IMR-90 (cell line): ENCODE measurements around the gene AIFM2. TPM values are rescaled to one million over a fixed set of nuclear protein-coding genes. Genes with fewer than 3 reads are reported as not detected.

ENCODE experiments used
- ATAC-seq: fragments of 200-7000 bp; cut with Tn5 transposase; 2 replicates; pipeline ENCODE4 v1.9.1; 2020; ENCODE audit warnings: low read depth, mild to moderate bottlenecking, moderate library complexity
- BruUV-seq: library from RNA; stranded (reverse); fragments of 400-500 nt; replicated peaks from 2 replicates; lab custom pipeline; 2021; lab: Mats Ljungman, UMichigan
- CTCF ChIA-PET: fragments of 300-600 bp; formaldehyde crosslinking; extraction: SDS; loops from one replicate; lab custom pipeline; 2021; ENCODE audit warnings: antibody characterized with exemption; lab: Yijun Ruan, JAX
- POLR2A ChIA-PET: fragments of 300-600 bp; sonication (Branson Sonifier 250); formaldehyde crosslinking; loops from one replicate; lab custom pipeline; 2022; ENCODE audit warnings: antibody characterized with exemption; ENCODE audit not compliant: unreplicated experiment; lab: Charles Lee
- DNase-seq: peaks from one replicate; pipeline ENCODE4 v3.0.0; 2013
- H2AFZ ChIP-seq: replicated peaks from 2 replicates; pipeline ENCODE3; 2013; ENCODE audit warnings: low read length, mild to moderate bottlenecking; ENCODE audit not compliant: poor library complexity
- H2AK5ac ChIP-seq: 2 replicates; pipeline ENCODE4 v1.6.1; 2013; ENCODE audit warnings: low read depth, low read length, inconsistent platforms
- H2AK9ac ChIP-seq: replicated peaks from 2 replicates; pipeline ENCODE3; 2013; ENCODE audit warnings: mild to moderate bottlenecking, low read depth, low read length, moderate library complexity; ENCODE audit not compliant: poor library complexity
- H2BK120ac ChIP-seq: 2 replicates; pipeline ENCODE4 v1.6.1; 2013; ENCODE audit warnings: low read depth, low read length, inconsistent platforms
- H2BK15ac ChIP-seq: 3 replicates; pipeline ENCODE4 v1.6.1; 2013; ENCODE audit warnings: low read depth, low read length, inconsistent platforms
- H2BK20ac ChIP-seq: 2 replicates; pipeline ENCODE4 v1.6.1; 2013; ENCODE audit warnings: low read depth, mild to moderate bottlenecking, inconsistent platforms, low read length, moderate library complexity
- H2BK5ac ChIP-seq: 2 replicates; pipeline ENCODE4 v1.6.1; 2013; ENCODE audit warnings: mild to moderate bottlenecking, low read depth, low read length, inconsistent platforms; ENCODE audit not compliant: poor library complexity, severe bottlenecking
- H3K14ac ChIP-seq: replicated peaks from 2 replicates; pipeline ENCODE4 v1.6.1; 2013; ENCODE audit warnings: low read depth, low read length, inconsistent platforms
- H3K18ac ChIP-seq: 2 replicates; pipeline ENCODE4 v1.6.1; 2013; ENCODE audit warnings: low read depth, low read length, control low read depth
- H3K23ac ChIP-seq: 2 replicates; pipeline ENCODE4 v1.6.1; 2013; ENCODE audit warnings: low read depth, low read length, inconsistent platforms
- H3K27ac ChIP-seq: 2 replicates; pipeline ENCODE4 v1.5.1; 2013; ENCODE audit warnings: mild to moderate bottlenecking, control low read depth, low read length; ENCODE audit not compliant: insufficient read depth
- H3K27me3 ChIP-seq: 2 replicates; pipeline ENCODE4 v1.6.1; 2013; ENCODE audit warnings: low read length; ENCODE audit not compliant: control insufficient read depth, insufficient read depth
- H3K36me3 ChIP-seq: 2 replicates; pipeline ENCODE4 v1.6.1; 2013; ENCODE audit warnings: low read length, mixed read lengths; ENCODE audit not compliant: control insufficient read depth, insufficient read depth
- H3K4ac ChIP-seq: 2 replicates; pipeline ENCODE4 v1.6.1; 2013; ENCODE audit warnings: low read depth, low read length, inconsistent platforms
- H3K4me1 ChIP-seq: 2 replicates; pipeline ENCODE4 v1.6.1; 2013; ENCODE audit warnings: low read length, mixed read lengths; ENCODE audit not compliant: control insufficient read depth, insufficient read depth
- H3K4me2 ChIP-seq: 2 replicates; pipeline ENCODE4 v1.6.1; 2013; ENCODE audit warnings: low read depth, mild to moderate bottlenecking, control low read depth, low read length, moderate library complexity
- H3K4me3 ChIP-seq: 2 replicates; pipeline ENCODE4 v1.5.1; 2013; ENCODE audit warnings: low read depth, mild to moderate bottlenecking, control low read depth, low read length, moderate library complexity; ENCODE audit not compliant: insufficient read depth
- H3K56ac ChIP-seq: 2 replicates; pipeline ENCODE4 v1.6.1; 2013; ENCODE audit warnings: low read length, inconsistent platforms; ENCODE audit not compliant: insufficient read depth; ENCODE audit errors: extremely low read depth
- H3K79me1 ChIP-seq, 2 experiments: 2 replicates each; pipeline ENCODE4 v1.6.1; 2013; ENCODE audit warnings: low read length in 2 of 2, inconsistent platforms in 1 of 2, low read depth in 1 of 2
- H3K9ac ChIP-seq: 2 replicates; pipeline ENCODE4 v1.6.1; 2013; ENCODE audit warnings: low read depth, low read length, control low read depth
- H3K9me1 ChIP-seq: 2 replicates; pipeline ENCODE4 v1.6.1; 2013; ENCODE audit warnings: low read length, inconsistent platforms; ENCODE audit not compliant: insufficient read depth
- H3K9me3 ChIP-seq: 2 replicates; pipeline ENCODE4 v1.6.1; 2013; ENCODE audit warnings: low read length; ENCODE audit not compliant: control insufficient read depth, insufficient read depth
- H4K20me1 ChIP-seq: 2 replicates; pipeline ENCODE4 v1.6.1; 2013; ENCODE audit warnings: low read length, inconsistent platforms; ENCODE audit not compliant: insufficient read depth
- H4K5ac ChIP-seq: 2 replicates; pipeline ENCODE4 v1.6.1; 2013; ENCODE audit warnings: mild to moderate bottlenecking, low read depth, low read length, control low read depth
- H4K8ac ChIP-seq, 2 experiments: 2 replicates each; pipeline ENCODE4 v1.6.1; 2013; ENCODE audit warnings: low read depth in 2 of 2, low read length in 2 of 2, control low read depth in 1 of 2, inconsistent platforms in 1 of 2
- H4K91ac ChIP-seq: 2 replicates; pipeline ENCODE4 v1.6.1; 2013; ENCODE audit warnings: low read depth, low read length, inconsistent platforms; ENCODE audit not compliant: insufficient read depth
- BHLHE40 ChIP-seq: fragments of 150-350 bp; IDR thresholded peaks from 2 replicates; pipeline ENCODE4 v1.6.1; 2016; ENCODE audit warnings: mild to moderate bottlenecking, low read depth, low read length
- CEBPB ChIP-seq: IDR thresholded peaks from 2 replicates; pipeline ENCODE4 v1.6.1; 2012; ENCODE audit warnings: low read depth, low read length, improper control_type of control experiment
- CTCF ChIP-seq: conservative IDR thresholded peaks from 2 replicates; pipeline ENCODE4 v1.5.1; 2012; ENCODE audit warnings: mild to moderate bottlenecking, low read depth, low read length, improper control_type of control experiment
- ELK1 ChIP-seq: fragments of 150-350 bp; IDR thresholded peaks from 2 replicates; pipeline ENCODE4 v1.6.1; 2016; ENCODE audit warnings: low read depth, mild to moderate bottlenecking, low read length, moderate library complexity, borderline replicate concordance
- FOS ChIP-seq: fragments of 150-350 bp; IDR thresholded peaks from 2 replicates; pipeline ENCODE4 v1.6.1; 2016; ENCODE audit warnings: low read depth, low read length
- MAFK ChIP-seq: IDR thresholded peaks from 2 replicates; pipeline ENCODE4 v1.6.1; 2012; ENCODE audit warnings: low read depth, low read length, improper control_type of control experiment
- MAZ ChIP-seq: IDR thresholded peaks from 2 replicates; pipeline ENCODE4 v1.6.1; 2012; ENCODE audit warnings: low read depth, mild to moderate bottlenecking, low read length, improper control_type of control experiment, moderate library complexity, borderline replicate concordance
- MXI1 ChIP-seq: IDR thresholded peaks from 2 replicates; pipeline ENCODE4 v1.6.1; 2012; ENCODE audit warnings: low read depth, mild to moderate bottlenecking, low read length, moderate library complexity, borderline replicate concordance
- NFE2L2 ChIP-seq: fragments of 150-350 bp; IDR thresholded peaks from 2 replicates; pipeline ENCODE4 v1.6.1; 2016; ENCODE audit warnings: low read depth, mild to moderate bottlenecking, low read length
- POLR2A ChIP-seq: IDR thresholded peaks from 2 replicates; pipeline ENCODE4 v1.6.1; 2012; ENCODE audit warnings: mild to moderate bottlenecking, low read depth, low read length
- RAD21 ChIP-seq: IDR thresholded peaks from 2 replicates; pipeline ENCODE4 v1.6.1; 2012; ENCODE audit warnings: low read length, improper control_type of control experiment
- RCOR1 ChIP-seq: IDR thresholded peaks from 2 replicates; pipeline ENCODE4 v1.6.1; 2012; ENCODE audit warnings: mild to moderate bottlenecking, low read length, improper control_type of control experiment; ENCODE audit not compliant: insufficient replicate concordance
- RFX5 ChIP-seq: IDR thresholded peaks from 2 replicates; pipeline ENCODE4 v1.8.0; 2012; ENCODE audit warnings: low read depth, mild to moderate bottlenecking, low read length, moderate library complexity
- SMC3 ChIP-seq: fragments of 150-350 bp; IDR thresholded peaks from 2 replicates; pipeline ENCODE4 v1.6.1; 2016; ENCODE audit warnings: low read depth, mild to moderate bottlenecking, antibody characterized with exemption, low read length, moderate library complexity
- USF2 ChIP-seq: fragments of 150-350 bp; IDR thresholded peaks from 2 replicates; pipeline ENCODE4 v1.6.1; 2017; ENCODE audit warnings: mild to moderate bottlenecking, antibody characterized with exemption, low read length, low read depth
- WGBS, 2 experiments: methylation state at CpG; one replicate each; pipeline versions ENCODE4 v1.1.5 to v1.1.7; 2013; ENCODE audit warnings: missing lambda C conversion rate in 2 of 2; ENCODE audit not compliant: insufficient read length in 1 of 2; ENCODE audit errors: extremely low coverage in 2 of 2; 5-methylcytosine and 5-hydroxymethylcytosine counted together
- dilution Hi-C: fragments of 300-500 bp; cut with HindIII; formaldehyde crosslinking; loops from one replicate; pipeline ENCODE4 v1.14.3; 2018; ENCODE audit warnings: low sequenced_read_pairs; ENCODE audit not compliant: unreplicated experiment
- in situ Hi-C: fragments of 300-500 bp; cut with MboI; formaldehyde crosslinking; loops from 3 replicates; pipeline ENCODE4 v1.14.3; 2019; ENCODE audit warnings: low sequenced_read_pairs, inconsistent platforms, mixed read lengths
- intact Hi-C: fragments of 100-400 bp; cut with micrococcal nuclease; formaldehyde crosslinking; loops from 2 replicates; pipeline ENCODE4 v1.10.0; 2022
- polyA plus RNA-seq, 3 experiments: library from polyadenylated mRNA; depleted of rRNA; stranded (reverse); fragments of >200 nt; gene quantifications; 2 replicates each; pipeline ENCODE4 v1.2.3, GENCODE V29; 2012; ENCODE audit warnings: low replicate concordance in 1 of 3
- total RNA-seq: library from RNA; depleted of rRNA; stranded (reverse); fragments of >200 nt; gene quantifications from 2 replicates; pipeline ENCODE4 v1.2.3, GENCODE V29; 2012

Gene AIFM2
- total and polyA plus RNA-seq, 2 of the 4 experiments (the other 2 are of a cell fraction) = 2.0 to 4.6 TPM

GRCh38 chr10:70126700-70127395 lies 5.8 kb downstream of the AIFM2 start:
- Histone ChIP-seq H4K91ac (no peak overlapping the region), H2BK120ac (no peak overlapping the region), H3K14ac (no peak overlapping the region), H3K9ac (no peak overlapping the region), H3K9me3 (0 out of 2 replicates have a peak, but pooled peaks cover 2% of the 10 kb centered on the region), H3K4me1 (peaks cover 11% of the 10 kb centered on the region), H4K5ac (no peak overlapping the region), H2BK5ac (no peak overlapping the region), H3K9me1 (peaks cover 15% of the 10 kb centered on the region), H3K27ac (no peak overlapping the region), H3K36me3 (peaks cover 15% of the 10 kb centered on the region), H3K4ac (no peak overlapping the region), H3K4me2 (no peak overlapping the region), H2AFZ (no peak overlapping the region), H2AK5ac (no peak overlapping the region), H3K27me3 (no peaks in the 10 kb centered on the region), H3K18ac (no peak overlapping the region), H3K4me3 (no peak overlapping the region), H2BK15ac (no peak overlapping the region), H3K79me1 (peaks cover 24 to 45% of the 10 kb centered on the region in 2 experiments), H3K23ac (no peak overlapping the region), H2BK20ac (no peak overlapping the region), H4K20me1 (0 out of 2 replicates have a peak, but pooled peaks cover 7% of the 10 kb centered on the region), H4K8ac (no peak overlapping the region), H2AK9ac (no peak overlapping the region), H3K56ac (no peak overlapping the region)
- dilution Hi-C loops = no loop called here
- no TSS peak for BruUV-seq
- in situ Hi-C loops = no loop called here
- POLR2A ChIA-PET = no interaction called here
- ATAC-seq (no peak), DNase-seq (no peak)
- intact Hi-C loops = no loop called here
- TF ChIP-seq MAFK = no peak
- no peak for TF ChIP-seq ELK1
- no peak for TF ChIP-seq CTCF
- no peak for TF ChIP-seq USF2
- no peak for TF ChIP-seq MXI1
- no peak for TF ChIP-seq POLR2A
- TF ChIP-seq MAZ = no peak
- TF ChIP-seq BHLHE40 = no peak
- TF ChIP-seq FOS = no peak
- TF ChIP-seq SMC3 = no peak
- TF ChIP-seq RFX5 = no peak
- TF ChIP-seq CEBPB = no peak
- no peak for TF ChIP-seq NFE2L2
- TF ChIP-seq RCOR1 = no peak
- TF ChIP-seq RAD21 = no peak
- CTCF ChIA-PET = interaction anchor here (2.9 kb wide), 1 partner anchor 11 kb away, joined by 12 read pairs; no protein-coding TSS in a partner anchor
- 100% methylated on average over 4 of the region's 15 CpGs; no CpG with 5 or more reads in 1 of the 2 experiments for WGBS, 2 experiments
